ENCODE data around the gene CST7.
"Not testable (repeated sequence)": the region's sequence is repeated elsewhere in the genome, so short reads cannot be mapped to it uniquely, and the experiment has no call there.

Gene CST7

GRCh38 chr20:24929867-24930723 lies 19.0 kb upstream of the CST7 start:
- DNase-seq: not testable (repeated sequence)

GRCh38 chr20:24930724-24931688 lies 18.1 kb upstream of the CST7 start:
- DNase-seq: not testable (repeated sequence)

GRCh38 chr20:24931893-24932292 lies 17.2 kb upstream of the CST7 start:
- DNase-seq: not testable (repeated sequence)

- DNase-seq: no peak
These were observed 15.7 kb upstream of the CST7 start for GRCh38 chr20:24933266-24933908.

DNA sequence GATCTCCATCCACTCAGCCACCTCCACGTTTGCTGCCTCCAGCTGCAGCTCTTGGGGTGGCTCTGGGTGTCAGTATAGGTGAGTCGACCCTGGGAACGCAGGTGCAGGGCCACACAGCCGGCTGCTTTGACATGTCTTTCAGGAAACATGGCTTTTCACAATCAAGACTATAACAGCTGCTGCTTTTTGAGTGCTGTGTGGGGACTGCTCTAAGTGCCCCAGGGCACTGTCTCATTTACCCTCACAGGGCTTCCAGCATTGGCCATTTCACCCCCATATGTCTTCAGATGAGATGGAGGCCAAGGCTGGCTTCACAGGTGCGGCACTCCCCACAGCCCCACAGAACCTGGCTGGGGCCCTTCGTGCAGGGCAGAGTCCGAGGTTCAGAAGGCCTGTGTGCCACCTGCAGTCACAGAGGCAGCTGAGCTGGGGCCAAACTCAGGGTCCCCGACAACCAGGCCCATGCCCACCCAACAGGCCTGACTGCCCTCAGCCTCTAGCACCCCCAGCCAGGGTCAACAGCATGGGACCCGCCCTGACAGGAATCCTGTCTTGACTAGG lies 14.9 kb upstream of the CST7 start:
- DNase-seq: no peak

GRCh38 chr20:24934716-24935115 lies 14.4 kb upstream of the CST7 start:
- no peak for DNase-seq

DNA sequence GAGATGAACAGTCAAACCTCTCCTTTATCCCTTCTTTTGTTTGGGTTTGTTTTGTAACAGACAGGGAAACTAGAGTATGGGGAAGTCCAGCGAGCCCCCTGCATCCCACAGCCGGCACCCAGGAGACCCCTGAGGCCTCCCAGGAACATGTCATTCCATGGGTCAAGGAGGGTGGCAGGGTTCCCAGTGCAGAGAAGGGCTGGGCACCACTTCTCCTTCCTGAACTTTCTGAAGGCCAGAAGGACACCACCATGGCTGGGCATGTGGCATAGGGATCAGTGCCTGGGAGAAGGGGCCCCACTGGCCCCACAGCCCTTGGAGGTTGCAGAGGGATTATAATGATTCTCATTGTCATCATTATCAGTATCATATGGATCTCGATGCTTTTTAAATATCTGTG lies 13.9 kb upstream of the CST7 start:
- no peak for DNase-seq

- DNase-seq: no peak
These were observed 13.1 kb upstream of the CST7 start for GRCh38 chr20:24935766-24936525.

GRCh38 chr20:24936526-24937407 lies 12.3 kb upstream of the CST7 start:
- DNase-seq: no peak

- DNase-seq: no peak
These were observed 11.5 kb upstream of the CST7 start for GRCh38 chr20:24937579-24937978.

- DNase-seq: no peak
These were observed 10.6 kb upstream of the CST7 start for GRCh38 chr20:24938498-24938897.

DNA sequence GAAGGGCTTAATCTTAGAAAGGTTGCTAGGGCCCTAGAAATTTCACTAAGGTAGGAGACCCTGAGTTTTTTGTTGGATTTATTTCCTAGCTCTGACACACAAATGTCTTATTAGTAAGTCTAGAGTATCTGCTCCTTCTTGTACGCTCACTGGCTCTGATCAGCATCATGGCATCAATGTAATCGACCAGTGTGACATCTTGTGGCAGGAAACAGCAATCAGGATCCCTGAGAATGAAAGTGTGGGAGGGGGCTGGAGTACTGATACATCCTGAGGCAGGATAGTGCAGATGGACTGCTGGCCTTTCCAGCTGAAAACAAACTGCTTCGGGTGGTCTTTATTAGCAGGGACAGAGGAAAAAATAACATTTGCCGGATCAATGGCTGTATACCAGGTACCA lies 10.0 kb upstream of the CST7 start:
- DNase-seq: no peak

GRCh38 chr20:24942679-24943078 lies 6.4 kb upstream of the CST7 start:
- no peak for DNase-seq

- DNase-seq: no peak
These were observed 5.9 kb upstream of the CST7 start for GRCh38 chr20:24943196-24943595.

GRCh38 chr20:24943731-24944130 lies 5.3 kb upstream of the CST7 start:
- DNase-seq: no peak

DNA sequence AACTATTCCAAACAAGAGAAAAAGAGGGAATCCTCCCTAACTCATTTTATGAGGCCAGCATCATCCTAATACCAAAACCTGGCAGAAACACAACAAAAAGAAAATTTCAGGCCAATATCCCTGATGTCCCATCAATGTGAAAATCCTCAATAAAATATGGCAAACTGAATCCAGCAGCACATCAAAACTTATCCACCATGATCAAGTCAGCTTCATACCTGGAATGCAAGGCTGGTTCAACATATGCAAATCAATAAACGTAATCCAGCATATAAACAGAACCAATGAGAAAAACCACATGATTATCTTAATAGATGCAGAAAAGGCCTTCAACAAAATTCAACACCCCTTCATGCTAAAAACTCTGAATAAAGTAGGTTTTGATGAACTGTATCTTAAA lies 2.7 kb upstream of the CST7 start:
- DNase-seq: not testable (repeated sequence)

GRCh38 chr20:24948396-24948938 lies 602 bp upstream of the CST7 start:
- DNase-seq: not testable (repeated sequence)

DNA sequence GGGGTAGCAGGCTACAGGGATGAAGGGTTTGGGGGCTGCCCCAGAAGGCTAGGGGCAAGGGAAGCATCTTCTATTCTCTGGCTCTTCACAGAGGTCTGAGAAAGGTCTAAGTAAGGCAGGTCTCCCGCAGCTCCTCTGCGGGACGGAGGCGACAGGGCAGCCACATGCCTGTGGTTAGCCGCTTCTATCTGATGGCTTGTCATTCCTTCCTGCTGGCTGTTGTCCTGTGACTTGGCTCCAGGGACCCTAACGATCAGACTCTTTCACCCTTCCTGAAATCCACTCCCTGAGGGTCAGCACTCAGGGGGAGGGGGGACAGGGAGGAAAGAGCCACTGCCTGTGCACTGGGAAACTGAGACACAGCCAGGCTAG lies 673 bp downstream of the CST7 start:
- DNase-seq: peak; percentile 29 to 30

DNA sequence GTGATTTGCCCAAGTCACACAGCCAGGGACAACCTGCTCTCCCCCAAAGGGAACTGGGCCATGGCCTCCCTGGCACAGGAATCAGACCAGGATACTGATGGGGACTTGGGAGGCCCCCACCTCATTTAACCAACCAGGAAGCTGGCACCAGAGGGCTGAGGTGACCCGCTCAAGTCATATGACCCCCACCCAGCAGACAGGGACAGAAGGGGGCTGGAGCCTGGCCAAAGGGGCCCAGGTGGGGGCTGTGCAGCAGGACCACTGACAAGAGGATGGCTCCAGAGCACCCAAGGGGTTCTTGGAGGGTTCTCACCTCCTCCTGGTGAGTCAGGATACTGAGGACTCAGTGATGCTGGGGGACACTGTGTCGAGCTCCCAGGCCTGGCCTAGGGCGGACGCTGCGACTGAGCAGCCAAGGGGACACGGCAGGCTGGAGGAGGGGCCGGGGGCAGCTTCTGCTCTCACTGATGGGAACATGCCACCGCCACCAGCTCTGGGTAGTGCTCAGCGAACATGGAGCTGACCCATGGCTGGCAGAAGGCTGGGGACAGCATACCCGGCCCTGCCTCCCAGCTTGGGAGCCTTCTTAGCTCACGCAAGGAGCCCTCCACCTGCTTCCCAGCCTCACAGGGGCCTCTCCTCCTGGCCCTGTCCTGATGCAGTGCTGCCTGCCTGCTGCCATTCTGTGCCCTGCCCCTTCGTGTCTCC lies 1.2 kb downstream of the CST7 start:
- peak in 1 of 2 experiments; percentile 7 for DNase-seq
